A673 (cell line): Measurements from ENCODE around the gene ADAM10.

Source experiments
- EZH2 ChIP-seq: fragments of 200-600 bp; sonication (generic); IDR thresholded peaks from 2 replicates; pipeline ENCODE4 v1.6.1; 2017; ENCODE audit warnings: borderline replicate concordance, low read depth, mild to moderate bottlenecking, mixed read lengths, antibody characterized with exemption, low read length; ENCODE audit not compliant: poor library complexity, severe bottlenecking
- TF ChIP-seq, protein P1 (sequence below): fragments of 300-800, 200-600 bp; sonication (generic); conservative IDR thresholded peaks from 2 replicates; pipeline ENCODE4 v1.5.1; 2017; ENCODE audit warnings: low read depth, mild to moderate bottlenecking, antibody characterized with exemption, low read length, moderate library complexity, mixed read lengths

DNA sequence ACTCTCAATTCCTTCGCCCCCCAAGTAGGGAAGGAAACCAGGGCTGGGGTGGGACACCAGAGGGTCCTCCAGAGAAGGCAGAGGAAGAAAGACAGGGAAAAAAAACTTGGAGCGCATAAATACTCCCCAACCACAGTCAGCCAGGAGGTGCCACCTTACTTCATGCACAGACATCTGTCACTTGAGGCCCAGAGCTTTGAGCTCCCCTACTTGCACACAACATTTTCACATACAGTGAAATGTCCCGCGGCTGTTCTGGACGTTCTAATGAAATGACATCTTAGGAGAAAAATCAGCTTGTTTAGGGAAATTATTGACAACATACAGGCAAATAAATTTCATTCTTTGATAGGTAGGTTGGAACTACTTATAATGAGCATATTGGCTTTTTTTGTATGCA is 204.8 kb downstream of the ADAM10 start:
- TF ChIP-seq, protein P1, sequence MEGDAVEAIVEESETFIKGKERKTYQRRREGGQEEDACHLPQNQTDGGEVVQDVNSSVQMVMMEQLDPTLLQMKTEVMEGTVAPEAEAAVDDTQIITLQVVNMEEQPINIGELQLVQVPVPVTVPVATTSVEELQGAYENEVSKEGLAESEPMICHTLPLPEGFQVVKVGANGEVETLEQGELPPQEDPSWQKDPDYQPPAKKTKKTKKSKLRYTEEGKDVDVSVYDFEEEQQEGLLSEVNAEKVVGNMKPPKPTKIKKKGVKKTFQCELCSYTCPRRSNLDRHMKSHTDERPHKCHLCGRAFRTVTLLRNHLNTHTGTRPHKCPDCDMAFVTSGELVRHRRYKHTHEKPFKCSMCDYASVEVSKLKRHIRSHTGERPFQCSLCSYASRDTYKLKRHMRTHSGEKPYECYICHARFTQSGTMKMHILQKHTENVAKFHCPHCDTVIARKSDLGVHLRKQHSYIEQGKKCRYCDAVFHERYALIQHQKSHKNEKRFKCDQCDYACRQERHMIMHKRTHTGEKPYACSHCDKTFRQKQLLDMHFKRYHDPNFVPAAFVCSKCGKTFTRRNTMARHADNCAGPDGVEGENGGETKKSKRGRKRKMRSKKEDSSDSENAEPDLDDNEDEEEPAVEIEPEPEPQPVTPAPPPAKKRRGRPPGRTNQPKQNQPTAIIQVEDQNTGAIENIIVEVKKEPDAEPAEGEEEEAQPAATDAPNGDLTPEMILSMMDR, result no peak
- TF ChIP-seq EZH2, result no peak
